DND-41 (cell line): ENCODE data around the gene PIKFYVE.

Experiments used
- ATAC-seq: fragments of 200-7000 bp; cut with Tn5 transposase; 3 replicates; pipeline ENCODE4 v1.9.1; 2021; ENCODE audit warnings: low read depth; ENCODE audit not compliant: insufficient read depth
- DNase-seq: peaks from one replicate; pipeline ENCODE4 v3.0.0-alpha.2; 2020
- H2AFZ ChIP-seq: 2 replicates; pipeline ENCODE4 v1.6.0; 2012; ENCODE audit warnings: low read depth, low read length
- H3K27ac ChIP-seq: 2 replicates; pipeline ENCODE4 v1.5.1; 2012; ENCODE audit warnings: low read length, inconsistent platforms
- H3K27me3 ChIP-seq: fragments of 200-600 bp; sonication (generic); 2 replicates; pipeline ENCODE4 v1.6.0; 2012; ENCODE audit warnings: low read length, mild to moderate bottlenecking, inconsistent platforms; ENCODE audit not compliant: insufficient read depth, poor library complexity
- H3K36me3 ChIP-seq: 2 replicates; pipeline ENCODE4 v1.5.1; 2012; ENCODE audit warnings: low read length, inconsistent platforms; ENCODE audit not compliant: insufficient read depth
- H3K4me1 ChIP-seq: 2 replicates; pipeline ENCODE4 v1.5.1; 2012; ENCODE audit warnings: mild to moderate bottlenecking, low read length; ENCODE audit not compliant: insufficient read depth
- H3K4me2 ChIP-seq: 2 replicates; pipeline ENCODE4 v1.6.0; 2012; ENCODE audit warnings: mild to moderate bottlenecking, moderate library complexity, low read length, inconsistent platforms; ENCODE audit not compliant: insufficient read depth
- H3K4me3 ChIP-seq, 2 experiments: fragments of 200-600 bp in 1 of 2; shearing (Covaris generic) in 1 of 2; 2 replicates each; pipeline ENCODE4 v1.5.1; 2012 to 2016; ENCODE audit warnings: inconsistent platforms in 2 of 2, low read length in 2 of 2, mild to moderate bottlenecking in 2 of 2, low read depth in 1 of 2, moderate library complexity in 1 of 2
- H3K79me2 ChIP-seq: 2 replicates; pipeline ENCODE4 v1.6.0; 2012; ENCODE audit warnings: low read length, inconsistent platforms; ENCODE audit not compliant: insufficient read depth
- H3K9ac ChIP-seq: 2 replicates; pipeline ENCODE4 v1.6.0; 2012; ENCODE audit warnings: low read depth, mild to moderate bottlenecking, inconsistent platforms, low read length, moderate library complexity
- H3K9me3 ChIP-seq: 2 replicates; pipeline ENCODE4 v1.5.1; 2012; ENCODE audit warnings: low read length, moderate library complexity, mild to moderate bottlenecking, inconsistent platforms; ENCODE audit not compliant: insufficient read depth, severe bottlenecking
- H4K20me1 ChIP-seq: 2 replicates; pipeline ENCODE4 v1.6.0; 2012; ENCODE audit warnings: low read length; ENCODE audit not compliant: insufficient read depth
- CTCF ChIP-seq: IDR thresholded peaks from 2 replicates; pipeline ENCODE4 v1.5.1; 2012; ENCODE audit warnings: borderline replicate concordance, low read length, moderate library complexity, mild to moderate bottlenecking; ENCODE audit not compliant: poor library complexity, severe bottlenecking; ENCODE audit errors: extremely low read depth
- EZH2 ChIP-seq: IDR thresholded peaks from 3 replicates; pipeline ENCODE4 v1.6.1; 2012; ENCODE audit warnings: borderline replicate concordance, low read depth, mild to moderate bottlenecking, moderate library complexity, low read length, inconsistent platforms; ENCODE audit not compliant: severe bottlenecking

Gene PIKFYVE

GRCh38 chr2:208311954-208312353 lies 45.9 kb downstream of the PIKFYVE start:
- TF ChIP-seq CTCF (no peak), EZH2 (no peak)
- H2AFZ ChIP-seq = no peak overlapping the region
- ATAC-seq = no peak

GRCh38 chr2:208315081-208315788 lies 49.2 kb downstream of the PIKFYVE start:
- no peaks in the 10 kb centered on the region for H3K27me3 ChIP-seq
- no peak for TF ChIP-seq EZH2
- TF ChIP-seq CTCF = no peak
- peaks cover 76% of the 10 kb centered on the region for H3K36me3 ChIP-seq
- H3K4me1 ChIP-seq = no peaks in the 10 kb centered on the region
- no peak overlapping the region for H3K27ac ChIP-seq
- H2AFZ ChIP-seq = no peak overlapping the region
- H3K79me2 ChIP-seq = no peaks in the 10 kb centered on the region
- H4K20me1 ChIP-seq = no peaks in the 10 kb centered on the region
- ATAC-seq (no peak), DNase-seq (no peak)
- H3K4me3 ChIP-seq = no peak overlapping the region
- no peak overlapping the region for H3K4me2 ChIP-seq
- H3K9me3 ChIP-seq = peaks cover 7% of the 10 kb centered on the region
- H3K9ac ChIP-seq = no peak overlapping the region

More at GRCh38 chr2:208311954-208312353, 45.9 kb downstream of the PIKFYVE start:
- Histone ChIP-seq H3K79me2 (no peaks in the 10 kb centered on the region), H3K4me3 (no peak overlapping the region), H3K9ac (no peak overlapping the region), H3K27ac (no peak overlapping the region), H3K36me3 (peaks cover 54% of the 10 kb centered on the region), H4K20me1 (no peaks in the 10 kb centered on the region), H3K4me1 (no peaks in the 10 kb centered on the region), H3K9me3 (peaks cover 7% of the 10 kb centered on the region), H3K27me3 (no peaks in the 10 kb centered on the region), H3K4me2 (no peak overlapping the region)
- DNase-seq = no peak

- H3K79me2 ChIP-seq = 0 out of 2 replicates have a peak, but pooled peaks cover 3% of the 10 kb centered on the region
- H3K9ac ChIP-seq = no peak overlapping the region
- no peak overlapping the region for H3K4me2 ChIP-seq
- no peak for ATAC-seq
- no peaks in the 10 kb centered on the region for H3K4me1 ChIP-seq
- H4K20me1 ChIP-seq = no peaks in the 10 kb centered on the region
- no peak overlapping the region for H2AFZ ChIP-seq
- H3K36me3 ChIP-seq = peaks cover 76% of the 10 kb centered on the region
- no peak for DNase-seq
- no peak overlapping the region for H3K27ac ChIP-seq
- peaks cover 7% of the 10 kb centered on the region for H3K9me3 ChIP-seq
- H3K4me3 ChIP-seq = no peak overlapping the region
- TF ChIP-seq CTCF = no peak
- H3K27me3 ChIP-seq = no peaks in the 10 kb centered on the region
Observed at GRCh38 chr2:208318127-208318526, 52.1 kb downstream of the PIKFYVE start.

- H3K27me3 ChIP-seq = no peaks in the 10 kb centered on the region
- no peaks in the 10 kb centered on the region for H3K4me1 ChIP-seq
- H3K27ac ChIP-seq = no peak overlapping the region
- no peak overlapping the region for H3K4me3 ChIP-seq
- no peaks in the 10 kb centered on the region for H4K20me1 ChIP-seq
- H2AFZ ChIP-seq = no peak overlapping the region
- peaks cover 7% of the 10 kb centered on the region for H3K9me3 ChIP-seq
- TF ChIP-seq CTCF (no peak), EZH2 (no peak)
- DNase-seq (no peak), ATAC-seq (no peak)
- H3K4me2 ChIP-seq = no peak overlapping the region
- H3K36me3 ChIP-seq = peaks cover 70% of the 10 kb centered on the region
- H3K9ac ChIP-seq = no peak overlapping the region
- 0 out of 2 replicates have a peak, but pooled peaks cover 3% of the 10 kb centered on the region for H3K79me2 ChIP-seq
Observed at GRCh38 chr2:208319391-208319790, 53.3 kb downstream of the PIKFYVE start.
